Endothelial cell (in vitro differentiated cells): ENCODE results near the gene SDK2. TPM values are rescaled to one million over a fixed set of nuclear protein-coding genes. Genes with fewer than 3 reads are reported as not detected.

Experiments
- DNase-seq: peaks from one replicate; pipeline ENCODE4 v3.0.0; 2021; ENCODE audit warnings: low spot score
- H3K27ac Mint-ChIP-seq: one replicate; pipeline ENCODE4 v1.8.0; 2021; ENCODE audit warnings: mixed read lengths, inconsistent platforms; ENCODE audit not compliant: unreplicated experiment
- H3K27me3 Mint-ChIP-seq: one replicate; pipeline ENCODE4 v1.8.0; 2021; ENCODE audit warnings: mild to moderate bottlenecking, moderate library complexity, mixed read lengths, inconsistent platforms; ENCODE audit not compliant: unreplicated experiment
- H3K36me3 Mint-ChIP-seq: one replicate; pipeline ENCODE4 v1.8.0; 2021; ENCODE audit warnings: mild to moderate bottlenecking, low read depth, mixed read lengths, inconsistent platforms; ENCODE audit not compliant: unreplicated experiment
- H3K4me1 Mint-ChIP-seq: one replicate; pipeline ENCODE4 v1.8.0; 2021; ENCODE audit warnings: mild to moderate bottlenecking, mixed read lengths, inconsistent platforms; ENCODE audit not compliant: unreplicated experiment
- H3K4me3 Mint-ChIP-seq: one replicate; pipeline ENCODE4 v1.8.0; 2021; ENCODE audit warnings: mild to moderate bottlenecking, mixed read lengths, inconsistent platforms; ENCODE audit not compliant: unreplicated experiment
- H3K9me3 Mint-ChIP-seq: one replicate; pipeline ENCODE4 v1.8.0; 2021; ENCODE audit warnings: mixed read lengths, inconsistent platforms; ENCODE audit not compliant: unreplicated experiment
- CTCF ChIP-seq: fragments of 200-600 bp; sonication (generic); IDR thresholded peaks from one replicate; pipeline ENCODE4 v1.5.0; 2021; ENCODE audit warnings: antibody characterized with exemption; ENCODE audit not compliant: unreplicated experiment
- total RNA-seq: library from RNA; stranded (reverse); fragmentation: NEBNext Ultra II Directional; extraction: Animal tissue kit (Norgen Biotek cat#: 25700); gene quantifications from one replicate; pipeline ENCODE4 v1.2.1, GENCODE V29; 2021; ENCODE audit not compliant: unreplicated experiment

SDK2 gene
- total RNA-seq, 1 donor from 2014 or later: 2.4 TPM

DNA sequence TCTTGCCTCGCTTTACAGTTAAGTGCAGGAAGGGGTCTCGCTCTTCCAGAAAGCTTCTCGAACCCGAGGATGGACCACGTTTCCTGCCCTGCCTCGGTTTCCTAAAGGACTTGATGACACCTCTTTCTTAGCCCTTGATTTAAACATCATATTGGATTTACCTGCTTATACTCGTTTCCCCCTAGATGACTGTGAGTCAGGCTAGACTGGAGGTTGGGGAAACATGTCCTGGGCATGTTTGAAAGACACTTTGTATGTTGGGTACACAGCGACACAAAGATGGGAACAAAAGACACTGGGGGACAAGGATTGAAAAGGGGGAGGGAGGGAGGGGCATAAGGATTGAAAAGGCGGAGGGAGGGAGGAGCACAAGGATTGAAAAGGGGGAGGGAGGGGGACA is 30.0 kb downstream of the SDK2 start:
- TF ChIP-seq CTCF: no peak
- Mint-ChIP-seq H3K27ac (no peak overlapping the region), H3K9me3 (no peaks in the 10 kb centered on the region), H3K27me3 (peaks cover 4% of the 10 kb centered on the region), H3K4me3 (no peak overlapping the region), H3K4me1 (peaks cover 6% of the 10 kb centered on the region), H3K36me3 (no peaks in the 10 kb centered on the region)
- DNase-seq: no peak

GRCh38 chr17:73613271-73614233 is 30.7 kb downstream of the SDK2 start:
- TF ChIP-seq CTCF: no peak
- no peak for DNase-seq

DNA sequence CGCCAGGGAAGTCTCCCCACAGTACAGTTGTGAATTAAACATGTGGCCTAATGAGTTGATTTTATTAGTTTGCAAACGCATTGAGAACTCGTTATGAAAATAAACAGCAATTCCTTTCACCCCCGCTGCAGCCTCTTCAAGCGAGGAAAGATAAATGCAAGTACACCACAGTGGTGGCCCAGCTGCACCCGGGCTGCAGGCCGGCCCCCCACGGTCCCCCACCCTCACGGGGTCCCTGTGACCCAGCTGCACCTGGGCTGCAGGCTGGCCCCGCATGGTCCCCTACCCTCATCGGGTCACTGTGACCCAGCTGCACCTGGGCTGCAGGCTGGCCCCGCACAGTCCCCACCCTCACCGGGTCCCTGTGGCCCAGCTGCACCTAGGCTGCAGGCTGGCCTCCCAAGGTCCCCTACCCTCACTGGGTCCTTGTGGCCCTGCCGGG is 32.2 kb downstream of the SDK2 start:
- no peak for TF ChIP-seq CTCF
- DNase-seq: no peak
- H3K27me3 Mint-ChIP-seq: peaks cover 3% of the 10 kb centered on the region
- H3K4me1 Mint-ChIP-seq: peaks cover 6% of the 10 kb centered on the region
- H3K27ac Mint-ChIP-seq: no peak overlapping the region
- no peaks in the 10 kb centered on the region for H3K9me3 Mint-ChIP-seq
- no peaks in the 10 kb centered on the region for H3K36me3 Mint-ChIP-seq
- no peak overlapping the region for H3K4me3 Mint-ChIP-seq

More at GRCh38 chr17:73613271-73614233, 30.7 kb downstream of the SDK2 start:
- H3K9me3 Mint-ChIP-seq: no peaks in the 10 kb centered on the region
- no peak overlapping the region for H3K4me3 Mint-ChIP-seq
- H3K36me3 Mint-ChIP-seq: no peaks in the 10 kb centered on the region
- peaks cover 6% of the 10 kb centered on the region for H3K4me1 Mint-ChIP-seq
- H3K27me3 Mint-ChIP-seq: peaks cover 4% of the 10 kb centered on the region
- H3K27ac Mint-ChIP-seq: no peak overlapping the region

- Mint-ChIP-seq H3K27me3 (peaks cover 2% of the 10 kb centered on the region), H3K4me3 (no peak overlapping the region), H3K9me3 (no peaks in the 10 kb centered on the region), H3K4me1 (peaks cover 5% of the 10 kb centered on the region), H3K27ac (no peak overlapping the region), H3K36me3 (no peaks in the 10 kb centered on the region)
- DNase-seq: no peak
- no peak for TF ChIP-seq CTCF
Observed at GRCh38 chr17:73611630-73612029, 32.6 kb downstream of the SDK2 start.

DNA sequence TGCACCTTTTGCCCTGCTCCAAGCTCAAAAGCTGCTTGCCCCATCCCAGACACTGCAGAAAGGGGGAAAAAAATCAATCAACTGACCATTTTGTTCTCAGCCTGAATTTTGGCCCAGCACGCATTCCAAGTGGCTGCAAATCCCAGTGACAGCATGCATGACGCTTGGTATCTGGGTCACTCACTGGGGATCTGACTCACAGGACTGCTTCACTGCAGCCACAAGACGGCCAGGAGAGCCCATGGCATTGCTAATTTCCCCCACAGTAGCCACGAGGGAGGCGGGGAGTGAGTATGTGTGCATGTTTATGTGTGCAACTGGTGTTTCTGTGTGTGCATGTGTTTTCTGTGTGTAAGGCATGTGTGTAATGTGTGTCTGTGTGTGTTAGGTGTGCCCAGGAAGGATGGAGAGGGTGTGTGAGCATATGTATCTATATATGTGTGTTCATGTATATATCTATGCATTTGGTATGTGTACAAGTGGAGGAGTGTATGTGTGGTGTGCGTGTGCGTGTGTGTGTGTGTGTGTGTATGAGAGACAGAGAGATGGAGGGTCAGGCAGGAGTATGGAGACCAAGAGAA is 33.8 kb downstream of the SDK2 start:
- Mint-ChIP-seq H3K36me3 (no peaks in the 10 kb centered on the region), H3K27me3 (no peaks in the 10 kb centered on the region), H3K4me3 (no peak overlapping the region), H3K9me3 (no peaks in the 10 kb centered on the region), H3K4me1 (no peaks in the 10 kb centered on the region), H3K27ac (peak overlapping the region; percentile 12)
- TF ChIP-seq CTCF: no peak
- DNase-seq: no peak
